Measurements from ENCODE around the gene LLGL2.

DNA sequence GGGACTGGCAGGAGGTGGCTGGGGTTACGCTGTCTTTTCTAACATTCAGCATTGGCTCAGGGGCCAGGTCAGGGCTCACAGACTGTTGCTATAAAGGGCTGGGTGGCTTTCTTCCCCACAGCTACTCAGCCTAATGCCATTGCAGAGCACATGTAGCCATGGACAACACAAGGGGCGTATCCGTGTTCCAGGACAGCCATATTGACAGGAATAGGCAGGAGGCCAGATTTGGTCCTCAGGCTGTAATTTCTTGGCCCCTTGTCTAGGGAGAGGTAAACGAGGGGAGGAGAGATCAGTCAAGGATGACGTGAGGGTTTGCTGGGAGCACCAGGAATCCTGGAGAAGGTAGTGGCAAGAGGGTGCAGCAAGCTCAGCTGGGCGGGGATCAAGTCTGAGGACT, 40.9 kb downstream of the LLGL2 start:
- TF ChIP-seq, protein P1, sequence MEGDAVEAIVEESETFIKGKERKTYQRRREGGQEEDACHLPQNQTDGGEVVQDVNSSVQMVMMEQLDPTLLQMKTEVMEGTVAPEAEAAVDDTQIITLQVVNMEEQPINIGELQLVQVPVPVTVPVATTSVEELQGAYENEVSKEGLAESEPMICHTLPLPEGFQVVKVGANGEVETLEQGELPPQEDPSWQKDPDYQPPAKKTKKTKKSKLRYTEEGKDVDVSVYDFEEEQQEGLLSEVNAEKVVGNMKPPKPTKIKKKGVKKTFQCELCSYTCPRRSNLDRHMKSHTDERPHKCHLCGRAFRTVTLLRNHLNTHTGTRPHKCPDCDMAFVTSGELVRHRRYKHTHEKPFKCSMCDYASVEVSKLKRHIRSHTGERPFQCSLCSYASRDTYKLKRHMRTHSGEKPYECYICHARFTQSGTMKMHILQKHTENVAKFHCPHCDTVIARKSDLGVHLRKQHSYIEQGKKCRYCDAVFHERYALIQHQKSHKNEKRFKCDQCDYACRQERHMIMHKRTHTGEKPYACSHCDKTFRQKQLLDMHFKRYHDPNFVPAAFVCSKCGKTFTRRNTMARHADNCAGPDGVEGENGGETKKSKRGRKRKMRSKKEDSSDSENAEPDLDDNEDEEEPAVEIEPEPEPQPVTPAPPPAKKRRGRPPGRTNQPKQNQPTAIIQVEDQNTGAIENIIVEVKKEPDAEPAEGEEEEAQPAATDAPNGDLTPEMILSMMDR (IDR thresholded peaks at IDR 0.05): no peak
- TF ChIP-seq POLR2A (IDR thresholded peaks at IDR 0.05): no peak
